ENCODE measurements around the gene GMDS. TPM values are rescaled to one million over a fixed set of nuclear protein-coding genes. Genes with fewer than 3 reads are reported as not detected.

Gene GMDS
- total RNA-seq, 1 donor = 23.2 TPM

DNA sequence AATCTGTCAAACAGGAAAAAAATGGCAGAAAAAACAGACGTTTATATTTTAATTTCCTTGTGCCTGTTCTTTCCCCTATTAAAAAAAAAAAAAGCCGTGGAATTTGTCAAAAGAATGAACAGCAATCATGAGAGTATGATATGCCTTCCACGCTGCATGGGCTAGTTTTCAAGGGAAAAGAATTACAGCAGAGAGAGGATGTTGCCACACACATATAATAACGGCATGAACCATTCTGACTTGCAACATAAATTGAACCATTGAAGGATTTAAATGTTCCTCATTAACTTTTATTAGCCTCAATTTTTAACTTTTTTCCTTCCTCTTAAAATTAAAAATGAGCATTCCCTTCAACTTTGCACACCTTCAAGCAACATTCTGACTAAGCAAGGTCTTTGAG lies 333.9 kb downstream of the GMDS start:
- TF ChIP-seq, protein P1, sequence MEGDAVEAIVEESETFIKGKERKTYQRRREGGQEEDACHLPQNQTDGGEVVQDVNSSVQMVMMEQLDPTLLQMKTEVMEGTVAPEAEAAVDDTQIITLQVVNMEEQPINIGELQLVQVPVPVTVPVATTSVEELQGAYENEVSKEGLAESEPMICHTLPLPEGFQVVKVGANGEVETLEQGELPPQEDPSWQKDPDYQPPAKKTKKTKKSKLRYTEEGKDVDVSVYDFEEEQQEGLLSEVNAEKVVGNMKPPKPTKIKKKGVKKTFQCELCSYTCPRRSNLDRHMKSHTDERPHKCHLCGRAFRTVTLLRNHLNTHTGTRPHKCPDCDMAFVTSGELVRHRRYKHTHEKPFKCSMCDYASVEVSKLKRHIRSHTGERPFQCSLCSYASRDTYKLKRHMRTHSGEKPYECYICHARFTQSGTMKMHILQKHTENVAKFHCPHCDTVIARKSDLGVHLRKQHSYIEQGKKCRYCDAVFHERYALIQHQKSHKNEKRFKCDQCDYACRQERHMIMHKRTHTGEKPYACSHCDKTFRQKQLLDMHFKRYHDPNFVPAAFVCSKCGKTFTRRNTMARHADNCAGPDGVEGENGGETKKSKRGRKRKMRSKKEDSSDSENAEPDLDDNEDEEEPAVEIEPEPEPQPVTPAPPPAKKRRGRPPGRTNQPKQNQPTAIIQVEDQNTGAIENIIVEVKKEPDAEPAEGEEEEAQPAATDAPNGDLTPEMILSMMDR (IDR thresholded peaks at IDR 0.05; ENCODE audit: extremely low read depth, low read depth, low read length) = no peak
- no peaks in the 10 kb centered on the region for H3K79me2 ChIP-seq (ENCODE audit: insufficient read depth, low read length)
- no peak for DNase-seq (ENCODE audit: insufficient read length, low spot score, missing footprints)
- H3K4me3 ChIP-seq (ENCODE audit: insufficient read depth, low read length) = peak overlapping the region; percentile 36
- H3K36me3 ChIP-seq (ENCODE audit: insufficient read depth, low read length) = no peaks in the 10 kb centered on the region
- H3K4me2 ChIP-seq (ENCODE audit: insufficient read depth, low read length) = peak overlapping the region; percentile 77
- no peaks in the 10 kb centered on the region for H3K9me3 ChIP-seq (ENCODE audit: low read depth, low read length)
- H2AFZ ChIP-seq (ENCODE audit: low read length) = no peak overlapping the region
- no peaks in the 10 kb centered on the region for H4K20me1 ChIP-seq (ENCODE audit: insufficient read depth, low read length)
- H3K27me3 ChIP-seq (ENCODE audit: insufficient read depth, low read length) = no peaks in the 10 kb centered on the region
- peaks cover 20% of the 10 kb centered on the region for H3K4me1 ChIP-seq (ENCODE audit: insufficient read depth, low read length)
- peak overlapping the region; percentile 88 for H3K27ac ChIP-seq (ENCODE audit: low read depth, low read length)

DNA sequence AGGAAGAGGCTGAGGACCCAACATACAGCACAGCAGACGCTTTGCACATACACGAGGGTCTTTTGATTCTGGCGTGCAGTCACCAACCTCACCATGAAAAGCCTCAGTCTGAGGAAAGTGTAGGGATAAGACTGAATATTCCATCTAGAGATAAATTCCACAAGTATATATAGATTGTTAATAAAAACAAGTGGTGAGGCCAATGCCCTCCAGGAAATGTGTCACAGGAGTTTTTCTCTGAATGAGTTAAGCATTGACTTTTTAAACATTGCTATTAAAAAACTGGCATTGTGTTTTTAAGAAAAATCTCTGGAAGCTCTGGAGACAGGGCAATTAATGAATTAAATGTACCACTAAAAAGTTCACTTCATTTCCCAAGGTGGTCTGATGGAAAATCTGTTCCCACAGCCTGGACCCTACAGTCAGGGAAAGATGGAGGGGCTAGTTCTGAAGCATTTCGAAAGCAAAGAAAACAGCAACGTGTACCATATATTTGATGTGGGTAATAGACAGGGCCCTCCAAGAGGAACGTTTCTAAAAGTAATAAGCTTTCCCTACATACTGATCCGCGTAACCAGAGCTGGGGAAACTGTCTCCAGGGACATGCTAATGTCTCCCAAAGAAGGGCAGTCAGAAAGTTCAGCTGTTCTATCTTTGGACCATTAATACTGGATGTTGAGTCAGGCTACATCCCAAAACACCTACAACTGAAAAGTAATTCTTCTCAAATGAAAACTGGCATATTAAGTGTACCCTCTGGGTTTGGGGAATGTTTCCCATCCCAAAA lies 334.6 kb downstream of the GMDS start:
- peak overlapping the region; percentile 77 for H3K4me2 ChIP-seq (ENCODE audit: insufficient read depth, low read length)

DNA sequence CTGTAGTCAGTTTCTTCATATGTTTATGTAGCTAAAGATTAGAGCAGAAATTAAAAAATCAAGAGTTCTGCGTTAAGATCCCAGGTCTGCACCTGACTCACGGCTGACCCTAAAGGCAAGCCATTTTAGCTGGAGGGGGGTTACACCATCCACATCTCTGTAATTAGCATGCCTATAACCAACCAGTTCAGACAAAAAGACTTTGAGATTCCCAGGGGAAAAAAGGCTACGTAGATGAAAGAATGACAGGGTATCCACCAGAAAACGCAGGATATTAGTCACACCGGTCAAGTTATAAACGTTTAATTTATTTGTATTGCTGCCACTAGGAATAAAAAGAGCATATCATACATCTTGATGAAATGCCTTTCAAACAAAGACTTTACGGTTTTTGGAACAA lies 336.6 kb downstream of the GMDS start:
- Histone ChIP-seq H3K27me3 (ENCODE audit: insufficient read depth, low read length) (no peaks in the 10 kb centered on the region), H3K36me3 (ENCODE audit: insufficient read depth, low read length) (no peaks in the 10 kb centered on the region), H3K9me3 (ENCODE audit: low read depth, low read length) (no peaks in the 10 kb centered on the region), H3K27ac (ENCODE audit: low read depth, low read length) (no peak overlapping the region), H3K4me2 (ENCODE audit: insufficient read depth, low read length) (no peak overlapping the region), H3K79me2 (ENCODE audit: insufficient read depth, low read length) (no peaks in the 10 kb centered on the region), H4K20me1 (ENCODE audit: insufficient read depth, low read length) (no peaks in the 10 kb centered on the region), H3K4me1 (ENCODE audit: insufficient read depth, low read length) (peaks cover 17% of the 10 kb centered on the region), H3K4me3 (ENCODE audit: insufficient read depth, low read length) (no peak overlapping the region), H2AFZ (ENCODE audit: low read length) (no peak overlapping the region)
- TF ChIP-seq, protein P1 (IDR thresholded peaks at IDR 0.05; ENCODE audit: extremely low read depth, low read depth, low read length) = no peak
- no peak for DNase-seq (ENCODE audit: insufficient read length, low spot score, missing footprints)

More for the DNA sequence above, 334.6 kb downstream of the GMDS start:
- peak; percentile 65 for DNase-seq (ENCODE audit: insufficient read length, low spot score, missing footprints)
- Histone ChIP-seq H3K9me3 (ENCODE audit: low read depth, low read length) (no peaks in the 10 kb centered on the region), H3K36me3 (ENCODE audit: insufficient read depth, low read length) (no peaks in the 10 kb centered on the region), H2AFZ (ENCODE audit: low read length) (peak overlapping the region; percentile 51), H3K79me2 (ENCODE audit: insufficient read depth, low read length) (no peaks in the 10 kb centered on the region), H3K4me1 (ENCODE audit: insufficient read depth, low read length) (peaks cover 17% of the 10 kb centered on the region), H3K27me3 (ENCODE audit: insufficient read depth, low read length) (no peaks in the 10 kb centered on the region), H4K20me1 (ENCODE audit: insufficient read depth, low read length) (no peaks in the 10 kb centered on the region), H3K4me3 (ENCODE audit: insufficient read depth, low read length) (peak overlapping the region; percentile 36), H3K27ac (ENCODE audit: low read depth, low read length) (peak overlapping the region; percentile 88)
- TF ChIP-seq, protein P1 (IDR thresholded peaks at IDR 0.05; ENCODE audit: extremely low read depth, low read depth, low read length) = no peak

DNA sequence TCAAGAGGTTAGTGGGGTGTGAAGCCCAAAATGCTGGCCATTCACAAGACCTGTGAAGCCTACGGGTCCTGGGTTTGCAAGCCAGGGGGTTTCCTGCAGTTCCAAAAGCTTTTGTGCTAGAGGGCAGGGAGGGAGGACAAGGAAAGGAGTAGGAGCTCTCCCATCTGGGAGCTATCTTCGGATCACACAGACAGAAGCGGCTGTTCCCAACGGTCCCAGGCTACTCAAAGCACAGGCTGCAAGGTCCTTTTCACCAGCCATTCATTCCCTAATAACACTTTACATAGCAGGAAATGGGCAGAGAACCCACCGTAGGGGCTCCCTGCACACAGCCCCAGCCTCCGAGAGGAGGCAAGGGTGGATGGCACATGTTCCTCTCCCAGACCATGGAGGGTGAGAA lies 338.8 kb downstream of the GMDS start:
- no peaks in the 10 kb centered on the region for H3K79me2 ChIP-seq (ENCODE audit: insufficient read depth, low read length)
- H3K27me3 ChIP-seq (ENCODE audit: insufficient read depth, low read length) = no peaks in the 10 kb centered on the region
- no peaks in the 10 kb centered on the region for H3K9me3 ChIP-seq (ENCODE audit: low read depth, low read length)
- H3K4me3 ChIP-seq (ENCODE audit: insufficient read depth, low read length) = no peak overlapping the region
- no peak overlapping the region for H2AFZ ChIP-seq (ENCODE audit: low read length)
- no peaks in the 10 kb centered on the region for H3K36me3 ChIP-seq (ENCODE audit: insufficient read depth, low read length)
- no peak for DNase-seq (ENCODE audit: insufficient read length, low spot score, missing footprints)
- no peaks in the 10 kb centered on the region for H4K20me1 ChIP-seq (ENCODE audit: insufficient read depth, low read length)
- H3K4me1 ChIP-seq (ENCODE audit: insufficient read depth, low read length) = peaks cover 15% of the 10 kb centered on the region
- TF ChIP-seq, protein P1 (IDR thresholded peaks at IDR 0.05; ENCODE audit: extremely low read depth, low read depth, low read length) = no peak
- H3K27ac ChIP-seq (ENCODE audit: low read depth, low read length) = no peak overlapping the region
- no peak overlapping the region for H3K4me2 ChIP-seq (ENCODE audit: insufficient read depth, low read length)
